Left kidney (tissue), 2 donors: Measurements from ENCODE around the gene CTNNA2. TPM values are rescaled to one million over a fixed set of nuclear protein-coding genes. Genes with fewer than 3 reads are reported as not detected.

ENCODE experiments used
- DNase-seq: peaks from one replicate; pipeline ENCODE4 v3.0.0-alpha.2; 2013
- polyA plus RNA-seq: library from polyadenylated mRNA; unstranded; fragments of 120-200 nt; gene quantifications from one replicate; pipeline ENCODE4 v1.2.1, GENCODE V29; 2013; ENCODE audit not compliant: insufficient read length

CTNNA2 gene
- polyA plus RNA-seq, 1 donor, result 3.9 TPM

- DNase-seq, result no peak
These were observed 277.0 kb downstream of the CTNNA2 start for GRCh38 chr2:79789811-79790210.

DNA sequence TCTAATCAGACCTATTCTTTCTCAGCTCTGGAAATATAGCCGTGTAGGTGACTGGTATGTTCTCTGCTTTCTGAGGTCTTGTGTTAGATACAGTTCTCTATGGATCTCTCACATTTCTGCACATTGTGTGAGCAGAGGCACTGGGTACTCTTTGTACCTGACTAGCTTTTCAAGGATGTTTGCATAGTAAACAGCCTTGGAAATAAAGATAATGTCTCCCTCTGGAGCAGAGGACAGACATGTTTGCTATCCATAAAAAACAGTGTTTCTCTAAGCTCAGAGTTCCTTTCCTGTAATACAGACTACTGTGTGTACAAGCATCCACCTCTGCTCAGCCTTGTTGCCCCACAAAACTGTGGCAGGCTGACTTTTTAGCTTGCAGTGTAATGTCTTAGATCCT is 279.2 kb downstream of the CTNNA2 start:
- DNase-seq, result no peak

DNA sequence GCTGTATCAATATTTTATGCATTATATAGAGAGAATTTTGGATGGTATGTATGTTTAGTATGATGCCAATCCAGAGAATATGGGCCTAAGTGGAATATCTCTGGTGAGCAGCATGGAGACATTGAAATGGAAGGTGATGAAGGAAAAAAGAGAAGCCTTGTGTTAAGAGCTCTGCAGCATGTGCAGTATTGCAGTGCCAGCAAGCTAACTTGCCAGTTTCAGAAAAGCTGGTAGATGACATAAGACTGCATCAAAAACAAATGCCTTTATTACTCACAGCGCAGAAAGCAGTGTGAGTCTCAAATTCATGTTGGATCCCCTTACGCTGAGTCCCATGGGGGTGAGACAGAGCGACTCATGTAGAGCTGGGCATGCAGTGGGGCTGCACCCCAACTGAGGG is 280.2 kb downstream of the CTNNA2 start:
- no peak for DNase-seq

DNA sequence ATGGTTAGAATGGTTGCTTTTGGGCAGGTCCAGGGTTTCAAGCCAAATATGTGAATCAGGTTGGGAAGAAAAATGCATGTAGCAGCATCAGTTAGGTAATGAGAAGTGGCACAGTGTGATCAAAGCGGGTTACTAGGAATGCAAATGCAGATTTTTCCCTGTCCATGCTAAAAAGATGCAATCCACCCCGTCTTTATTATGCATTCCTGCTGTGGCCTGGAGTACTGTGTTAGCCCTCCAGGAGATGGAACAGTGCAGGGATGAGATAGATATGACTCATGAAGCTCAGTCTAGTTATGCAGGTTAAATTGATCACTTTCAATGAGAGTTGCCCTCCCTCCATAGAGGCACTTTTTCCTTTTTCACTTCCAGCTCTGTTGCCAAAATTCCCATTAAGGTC is 283.8 kb downstream of the CTNNA2 start:
- no peak for DNase-seq

GRCh38 chr2:79798776-79799175 is 285.9 kb downstream of the CTNNA2 start:
- no peak for DNase-seq

- DNase-seq, result no peak
These were observed 286.9 kb downstream of the CTNNA2 start for GRCh38 chr2:79799729-79800128.

DNA sequence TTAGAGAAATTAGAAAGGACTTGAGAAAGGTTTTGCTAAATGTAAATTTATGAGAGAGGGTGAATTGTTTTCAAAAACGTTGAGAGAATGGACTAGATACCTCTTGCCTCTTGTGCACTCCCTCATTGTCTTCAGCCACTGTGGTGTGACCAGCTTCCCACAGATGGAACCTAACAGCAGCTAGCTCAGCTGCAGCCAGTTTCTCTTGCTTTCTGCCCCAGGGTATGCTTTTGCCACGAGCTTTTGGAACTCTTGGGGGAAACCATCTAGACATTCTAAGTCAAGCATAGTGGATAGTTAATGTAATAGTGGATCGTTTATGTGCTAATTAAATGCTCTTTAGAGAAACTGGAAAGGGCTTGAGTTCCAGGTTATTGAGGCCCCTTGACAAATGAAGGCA is 288.2 kb downstream of the CTNNA2 start:
- DNase-seq, result no peak

GRCh38 chr2:79817288-79817687 is 304.4 kb downstream of the CTNNA2 start:
- DNase-seq, result no peak

- DNase-seq, result no peak
These were observed 307.4 kb downstream of the CTNNA2 start for GRCh38 chr2:79820281-79820680.

DNA sequence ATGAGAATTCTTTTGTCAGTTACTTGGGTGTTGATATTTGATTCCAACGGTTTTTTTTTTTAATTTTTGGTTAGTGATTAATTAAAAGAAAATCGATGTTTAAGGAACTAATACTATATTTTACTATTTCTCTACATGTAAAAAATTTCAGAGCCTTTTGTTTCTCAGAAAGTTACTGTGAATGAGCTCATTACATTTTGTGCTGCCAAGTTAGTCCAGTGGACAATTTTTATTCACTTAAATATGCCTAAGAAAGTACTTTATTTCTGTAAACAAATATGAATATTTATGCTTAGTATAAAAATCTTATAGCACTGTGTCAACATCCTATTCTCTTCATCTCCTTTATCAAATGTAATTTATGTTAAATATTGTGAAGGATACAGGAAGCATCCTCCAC is 309.3 kb downstream of the CTNNA2 start:
- no peak for DNase-seq

- DNase-seq, result no peak
These were observed 311.4 kb downstream of the CTNNA2 start for GRCh38 chr2:79824086-79824786.

GRCh38 chr2:79827881-79828280 is 315.0 kb downstream of the CTNNA2 start:
- no peak for DNase-seq

- peak; percentile 3 for DNase-seq
These were observed 317.6 kb downstream of the CTNNA2 start for GRCh38 chr2:79830501-79830900.

GRCh38 chr2:79831961-79832360 is 319.1 kb downstream of the CTNNA2 start:
- no peak for DNase-seq

- DNase-seq, result no peak
These were observed 319.8 kb downstream of the CTNNA2 start for GRCh38 chr2:79832511-79833234.

DNA sequence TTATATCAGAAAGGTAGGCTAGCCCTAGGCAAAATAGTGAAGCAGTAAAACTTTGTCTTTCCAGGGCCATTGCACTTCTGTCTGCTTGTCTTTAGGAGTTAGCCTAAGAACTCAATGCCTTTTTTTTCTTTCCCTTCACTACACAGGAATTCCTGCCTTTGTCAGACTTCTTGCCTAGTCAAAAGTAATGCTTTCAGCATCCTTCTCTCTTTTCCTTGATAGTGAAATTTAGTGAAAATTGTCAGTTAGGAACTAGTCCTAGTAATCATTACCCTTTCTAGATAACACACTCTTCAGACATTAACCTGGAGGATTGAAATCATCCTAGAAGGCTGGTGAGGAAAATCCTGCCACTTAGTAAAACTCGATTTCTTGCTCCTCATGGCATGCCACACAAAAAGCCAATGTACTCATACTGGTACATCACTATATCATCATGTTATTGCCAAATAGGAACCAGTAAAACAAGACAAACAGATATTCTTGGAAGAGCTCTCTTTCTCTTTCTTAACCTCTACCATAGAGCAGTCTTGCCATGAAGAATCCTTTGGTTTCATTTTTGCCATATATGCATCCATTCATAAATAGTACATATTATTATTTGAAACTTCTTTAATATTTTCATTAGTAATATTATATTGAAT is 320.5 kb downstream of the CTNNA2 start:
- DNase-seq, result no peak

GRCh38 chr2:79835911-79836310 is 323.1 kb downstream of the CTNNA2 start:
- no peak for DNase-seq

- DNase-seq, result no peak
These were observed 331.2 kb downstream of the CTNNA2 start for GRCh38 chr2:79844011-79844410.

DNA sequence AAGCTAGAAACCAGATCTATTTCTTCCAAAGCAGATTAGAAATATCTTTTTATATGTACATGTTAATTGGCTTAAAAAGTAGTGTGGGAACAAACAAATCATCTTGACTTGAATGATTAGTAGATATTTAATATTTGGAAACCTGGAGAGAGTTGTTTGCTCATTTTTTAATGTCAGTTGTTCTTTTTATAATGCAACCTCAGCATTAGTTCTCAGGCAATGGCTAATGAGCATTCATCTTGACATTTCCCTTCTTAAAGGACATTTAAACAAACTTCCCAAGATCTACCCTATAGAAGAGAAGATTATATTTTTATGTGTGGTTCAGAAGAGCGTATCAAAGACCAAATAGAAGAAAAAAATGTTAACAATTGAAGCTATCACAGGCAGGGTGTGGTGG is 334.0 kb downstream of the CTNNA2 start:
- DNase-seq, result no peak

GRCh38 chr2:79849241-79849640 is 336.4 kb downstream of the CTNNA2 start:
- DNase-seq, result no peak

DNA sequence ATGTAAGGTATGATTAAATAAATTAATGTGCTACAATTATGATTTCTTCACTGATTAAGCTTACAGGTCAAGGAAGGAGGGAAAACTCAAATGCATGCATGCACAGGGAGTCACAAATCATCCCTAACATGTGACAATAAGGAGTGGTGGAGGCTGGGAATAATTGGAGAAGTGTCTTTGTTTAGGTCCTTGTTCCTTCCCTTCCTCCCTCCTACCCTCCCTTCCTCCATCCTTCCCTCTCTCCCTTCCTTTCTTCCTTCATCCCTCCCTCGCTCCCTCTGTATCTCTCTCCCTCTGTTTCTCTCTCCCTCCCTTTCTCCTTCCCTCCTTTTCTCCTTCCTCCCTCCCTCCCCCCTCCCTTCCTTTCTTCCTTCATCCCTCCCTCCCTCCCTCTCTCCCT is 337.1 kb downstream of the CTNNA2 start:
- no peak for DNase-seq

- DNase-seq, result no peak
These were observed 338.1 kb downstream of the CTNNA2 start for GRCh38 chr2:79850912-79851311.

GRCh38 chr2:79855264-79856006 is 342.6 kb downstream of the CTNNA2 start:
- DNase-seq, result no peak
